H1 (cell line): ENCODE measurements around the gene ZBTB20. TPM values are rescaled to one million over a fixed set of nuclear protein-coding genes. Genes with fewer than 3 reads are reported as not detected.
A peak's percentile ranks its signal among the peaks of the same experiment; 100 is the strongest.

ENCODE experiments used
- CTCF ChIA-PET: fragments of 300-600 bp; sonication (Branson Sonifier 250); formaldehyde crosslinking; loops from one replicate; lab custom pipeline; 2021; ENCODE audit not compliant: partially characterized antibody; lab: Charles Lee
- POLR2A ChIA-PET: fragments of 300-600 bp; sonication (Branson Sonifier 250); formaldehyde crosslinking; loops from one replicate; lab custom pipeline; 2021; ENCODE audit warnings: inconsistent platforms; ENCODE audit not compliant: partially characterized antibody; lab: Charles Lee
- DNase-seq, 2 experiments: peaks; one replicate each; pipeline versions ENCODE4 v3.0.0 to v3.0.0-alpha.2; 2010 to 2022; ENCODE audit warnings: low spot score in 2 of 2, low read depth in 1 of 2, mixed read lengths in 1 of 2
- FAIRE-seq: peaks from 2 replicates; lab custom pipeline; 2011; peaks lifted over from hg19 to GRCh38; lab: Jason Lieb, UNC
- H2AFZ ChIP-seq: 2 replicates; pipeline ENCODE4 v1.8.1; 2012; ENCODE audit warnings: low read length, inconsistent platforms
- H2AK5ac ChIP-seq: 2 replicates; pipeline ENCODE4 v1.6.1; 2013; ENCODE audit warnings: low read depth, low read length
- H2BK120ac ChIP-seq: replicated peaks from 2 replicates; pipeline ENCODE3; 2013; ENCODE audit warnings: low read depth, low read length, inconsistent platforms
- H2BK12ac ChIP-seq: 2 replicates; pipeline ENCODE4 v1.6.1; 2013; ENCODE audit warnings: low read depth, low read length
- H2BK15ac ChIP-seq: 2 replicates; pipeline ENCODE4 v1.6.1; 2013; ENCODE audit warnings: low read length
- H2BK20ac ChIP-seq: 2 replicates; pipeline ENCODE4 v1.6.1; 2013; ENCODE audit warnings: low read length
- H2BK5ac ChIP-seq: 2 replicates; pipeline ENCODE4 v1.6.1; 2013; ENCODE audit warnings: low read depth, low read length
- H3K14ac ChIP-seq: 2 replicates; pipeline ENCODE4 v1.6.1; 2013; ENCODE audit warnings: inconsistent platforms; ENCODE audit not compliant: insufficient read length
- H3K18ac ChIP-seq: 2 replicates; pipeline ENCODE4 v1.6.1; 2013; ENCODE audit warnings: low read length; ENCODE audit errors: extremely low read depth
- H3K23ac ChIP-seq: 2 replicates; pipeline ENCODE4 v1.6.1; 2013; ENCODE audit warnings: inconsistent platforms; ENCODE audit not compliant: insufficient read length
- H3K23me2 ChIP-seq: 2 replicates; pipeline ENCODE4 v1.6.1; 2013; ENCODE audit warnings: low read depth, low read length
- H3K27ac ChIP-seq: 2 replicates; pipeline ENCODE4 v1.6.1; 2011; ENCODE audit warnings: low read depth, low read length, inconsistent platforms
- H3K27me3 ChIP-seq, 4 experiments: replicated peaks in 1 of 4; 1 replicate in 1 of 4; 2 replicates in 3 of 4; pipeline versions ENCODE4 v1.6.1 to v1.8.1; 2011 to 2013; ENCODE audit warnings: low read length in 3 of 4, mild to moderate bottlenecking in 3 of 4, inconsistent platforms in 2 of 4, mixed read lengths in 2 of 4, moderate library complexity in 1 of 4; ENCODE audit not compliant: control insufficient read depth in 3 of 4, insufficient read depth in 3 of 4; ENCODE audit errors: extremely low read depth in 1 of 4
- H3K36me3 ChIP-seq, 4 experiments: 2 replicates each; pipeline versions ENCODE4 v1.6.1 to v1.8.1; 2011 to 2013; ENCODE audit warnings: mild to moderate bottlenecking in 4 of 4, low read length in 3 of 4, moderate library complexity in 2 of 4, control low read depth in 1 of 4, inconsistent platforms in 1 of 4; ENCODE audit not compliant: insufficient read depth in 4 of 4, control insufficient read depth in 2 of 4
- H3K4ac ChIP-seq: replicated peaks from 2 replicates; pipeline ENCODE3; 2013; ENCODE audit warnings: low read length, low read depth, mixed read lengths, inconsistent platforms; ENCODE audit not compliant: insufficient read length
- H3K4me1 ChIP-seq, 4 experiments: replicated peaks in 1 of 4; 1 replicate in 1 of 4; 2 replicates in 3 of 4; pipeline versions ENCODE4 v1.6.1 to v1.8.1; 2011 to 2013; ENCODE audit warnings: low read length in 3 of 4, inconsistent platforms in 2 of 4, mixed read lengths in 1 of 4; ENCODE audit not compliant: insufficient read depth in 4 of 4, control insufficient read depth in 3 of 4
- H3K4me2 ChIP-seq, 2 experiments: 2 replicates each; pipeline versions ENCODE4 v1.6.1 to v1.8.1; 2011 to 2013; ENCODE audit warnings: low read depth in 2 of 2, low read length in 2 of 2, control low read depth in 1 of 2, inconsistent platforms in 1 of 2, mild to moderate bottlenecking in 1 of 2; ENCODE audit not compliant: insufficient read depth in 1 of 2
- H3K4me3 ChIP-seq, 4 experiments: fragments of 200-600, 300-600 bp in 1 of 4; sonication (generic), shearing (Covaris generic), sonication (Bioruptor Twin) in 1 of 4; 2 replicates each; pipeline versions ENCODE4 v1.5.1 to v1.8.1; 2011 to 2016; ENCODE audit warnings: low read length in 4 of 4, low read depth in 3 of 4, control low read depth in 2 of 4, inconsistent platforms in 2 of 4, mild to moderate bottlenecking in 2 of 4, mixed read lengths in 1 of 4, moderate library complexity in 1 of 4; ENCODE audit not compliant: insufficient read depth in 2 of 4; ENCODE audit errors: extremely low read depth in 1 of 4
- H3K56ac ChIP-seq: replicated peaks from 2 replicates; pipeline ENCODE3; 2013; ENCODE audit warnings: low read depth, mild to moderate bottlenecking, mixed read lengths, low read length, inconsistent platforms; ENCODE audit not compliant: insufficient read length
- H3K79me1 ChIP-seq: 2 replicates; pipeline ENCODE4 v1.6.1; 2013; ENCODE audit warnings: low read depth, low read length, control low read depth
- H3K79me2 ChIP-seq, 2 experiments: 2 replicates each; pipeline versions ENCODE4 v1.6.1 to v1.8.1; 2012 to 2013; ENCODE audit warnings: low read length in 2 of 2, mild to moderate bottlenecking in 2 of 2, inconsistent platforms in 1 of 2; ENCODE audit not compliant: insufficient read depth in 2 of 2, control insufficient read depth in 1 of 2
- H3K9ac ChIP-seq, 4 experiments: replicated peaks in 1 of 4; 1 replicate in 1 of 4; 2 replicates in 3 of 4; pipeline versions ENCODE4 v1.6.1 to v1.8.1; 2011 to 2013; ENCODE audit warnings: low read depth in 3 of 4, low read length in 3 of 4, control low read depth in 2 of 4, mild to moderate bottlenecking in 2 of 4, moderate library complexity in 2 of 4, inconsistent platforms in 1 of 4; ENCODE audit errors: extremely low read depth in 1 of 4
- H3K9me3 ChIP-seq, 2 experiments: 2 replicates each; pipeline versions ENCODE4 v1.6.1 to v1.8.1; 2012 to 2013; ENCODE audit warnings: mild to moderate bottlenecking in 2 of 2, moderate library complexity in 2 of 2, control low read depth in 1 of 2, inconsistent platforms in 1 of 2, low read depth in 1 of 2, low read length in 1 of 2, mixed read lengths in 1 of 2; ENCODE audit not compliant: insufficient read depth in 2 of 2
- H4K20me1 ChIP-seq, 2 experiments: replicated peaks in 1 of 2; 2 replicates each; pipeline versions ENCODE3 to v1.8.1; 2011 to 2013; ENCODE audit warnings: inconsistent platforms in 2 of 2, low read length in 2 of 2, mild to moderate bottlenecking in 1 of 2; ENCODE audit not compliant: insufficient read depth in 2 of 2, control insufficient read depth in 1 of 2
- H4K5ac ChIP-seq: 2 replicates; pipeline ENCODE4 v1.6.1; 2013; ENCODE audit warnings: low read length, low read depth, mixed read lengths, inconsistent platforms; ENCODE audit not compliant: insufficient read length
- H4K8ac ChIP-seq: 2 replicates; pipeline ENCODE4 v1.8.0; 2013; ENCODE audit warnings: mild to moderate bottlenecking, moderate library complexity, low read length, inconsistent platforms; ENCODE audit not compliant: insufficient read depth; ENCODE audit errors: extremely low read depth
- H4K91ac ChIP-seq: replicated peaks from 2 replicates; pipeline ENCODE3; 2013; ENCODE audit warnings: low read length, mixed read lengths, inconsistent platforms; ENCODE audit not compliant: insufficient read length
- KDM5A ChIP-seq: fragments of 200-600 bp; IDR thresholded peaks from 2 replicates; pipeline ENCODE4 v1.7.1; 2012; ENCODE audit warnings: mild to moderate bottlenecking, low read length, inconsistent platforms, mixed read lengths
- WGBS, 2 experiments: shearing (Covaris generic) in 1 of 2; methylation state at CpG; one replicate each; pipeline versions ENCODE4 v1.1.6 to v1.1.7; 2013 to 2015; ENCODE audit warnings: low lambda C conversion rate in 2 of 2, mixed read lengths in 2 of 2, inconsistent platforms in 1 of 2, low coverage in 1 of 2, missing lambda C conversion rate in 1 of 2; ENCODE audit not compliant: insufficient replicate concordance in 2 of 2, insufficient coverage in 1 of 2, insufficient read length in 1 of 2; ENCODE audit errors: extremely low coverage in 1 of 2, missing lambda C conversion rate in 1 of 2; 5-methylcytosine and 5-hydroxymethylcytosine counted together
- polyA plus RNA-seq, 7 experiments: library from polyadenylated mRNA; depleted of rRNA in 3 of 7; stranded (reverse) in 5 of 7; unstranded in 2 of 7; fragments of >200 nt in 5 of 7; fragments of 200-250 nt in 2 of 7; gene quantifications; 1 replicate in 5 of 7; 2 replicates in 1 of 7; 4 replicates in 1 of 7; pipeline versions ENCODE4 v1.2.1 to v1.2.3, GENCODE V29; 2011 to 2013; ENCODE audit warnings: missing spikeins in 2 of 7, mixed read lengths in 2 of 7
- total RNA-seq: library from RNA; stranded (reverse); fragmentation: NEBNext Ultra II Directional; extraction: Animal tissue kit (Norgen Biotek cat#: 25700); gene quantifications from 2 replicates; pipeline ENCODE4 v1.2.1, GENCODE V29; 2021

Gene ZBTB20
- total and polyA plus RNA-seq, 2 of the 8 experiments (the other 6 are each of a cell fraction or from before 2014, with no cell fraction given): 0.35 to 1.3 TPM

DNA sequence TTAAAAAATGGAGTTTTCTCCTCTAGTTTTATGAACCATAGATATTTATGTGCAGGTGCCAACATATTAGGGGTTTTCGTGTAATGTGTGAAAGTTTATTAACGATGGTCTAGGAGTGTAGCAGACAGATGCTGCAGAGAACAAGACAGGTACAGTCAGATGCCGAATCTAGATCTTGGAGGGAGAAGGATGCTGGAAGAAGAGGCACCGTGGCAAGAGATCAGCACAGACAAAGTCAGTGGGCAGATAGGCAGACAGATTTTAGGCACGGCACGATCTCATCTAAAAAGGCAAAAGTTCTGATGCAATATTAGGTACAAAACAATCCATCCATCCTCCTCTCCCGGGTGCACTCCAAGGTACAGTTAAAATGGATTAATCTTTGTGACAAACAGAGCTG is 691.7 kb downstream of the ZBTB20 start:
- H4K5ac ChIP-seq: no peak overlapping the region
- H3K27ac ChIP-seq: no peak overlapping the region
- 68% methylated on average over 7 of the region's 7 CpGs; no CpG with 5 or more reads in 1 of the 2 experiments for WGBS, 2 experiments
- POLR2A ChIA-PET: no interaction called here
- H3K23me2 ChIP-seq: peaks cover 4% of the 10 kb centered on the region
- H3K9ac ChIP-seq: no peak overlapping the region; a peak in 1 of 7 replicates
- H3K23ac ChIP-seq: no peak overlapping the region
- H2AFZ ChIP-seq: no peak overlapping the region
- FAIRE-seq (no peak), DNase-seq (no peak)
- H3K9me3 ChIP-seq: no peaks in the 10 kb centered on the region
- peak overlapping the region in 1 of 4 experiments; percentile 81; a peak in 1 of 8 replicates for H3K4me3 ChIP-seq
- H2BK12ac ChIP-seq: no peak overlapping the region
- no peaks in the 10 kb centered on the region for H3K27me3 ChIP-seq
- H2BK20ac ChIP-seq: no peak overlapping the region; the same call in 1 of the 2 replicates
- no peak overlapping the region for H2BK5ac ChIP-seq
- no peak overlapping the region for H2BK120ac ChIP-seq
- peak overlapping the region in 1 of 2 experiments; percentile 95; a peak in 1 of 4 replicates for H3K4me2 ChIP-seq
- H3K79me1 ChIP-seq: no peaks in the 10 kb centered on the region
- no peaks in the 10 kb centered on the region for H3K79me2 ChIP-seq
- no peak overlapping the region for H3K56ac ChIP-seq
- H4K8ac ChIP-seq: no peak overlapping the region
- no peaks in the 10 kb centered on the region for H4K20me1 ChIP-seq
- no peaks in the 10 kb centered on the region for H3K4me1 ChIP-seq
- no peak overlapping the region for H3K18ac ChIP-seq
- H3K14ac ChIP-seq: no peak overlapping the region
- no peak overlapping the region for H3K4ac ChIP-seq
- H4K91ac ChIP-seq: no peak overlapping the region
- TF ChIP-seq KDM5A: no peak
- TF ChIP-seq, all 59 proteins: peak for 0
- no peak overlapping the region for H2BK15ac ChIP-seq
- H2AK5ac ChIP-seq: no peak overlapping the region
- CTCF ChIA-PET: interaction anchor here (1.0 to 1.3 kb wide), 2 partner anchors 37 to 73 kb away, joined by 3 to 5 read pairs; no protein-coding TSS in a partner anchor
- H3K36me3 ChIP-seq: no peaks in the 10 kb centered on the region
